Subcutaneous abdominal adipose tissue (tissue), 5 donors: Measurements from ENCODE around the gene CNNM4.

Source experiments
- H3K27ac ChIP-seq: one replicate; pipeline ENCODE4 v1.7.0; 2013; ENCODE audit warnings: low read depth, mild to moderate bottlenecking, inconsistent platforms, low read length, moderate library complexity
- H3K27me3 ChIP-seq, 5 donors: one replicate each; pipeline ENCODE4 v1.7.0; 2013; ENCODE audit warnings: low read length in 5 of 5, inconsistent platforms in 1 of 5; ENCODE audit not compliant: control insufficient read depth in 5 of 5, insufficient read depth in 4 of 5
- H3K36me3 ChIP-seq, 5 donors: one replicate each; pipeline ENCODE4 v1.7.0; 2013; ENCODE audit warnings: low read length in 5 of 5; ENCODE audit not compliant: control insufficient read depth in 5 of 5, insufficient read depth in 5 of 5
- H3K4me1 ChIP-seq, 5 donors: one replicate each; pipeline ENCODE4 v1.7.0; 2013; ENCODE audit warnings: low read length in 5 of 5, mild to moderate bottlenecking in 3 of 5, moderate library complexity in 1 of 5; ENCODE audit not compliant: control insufficient read depth in 5 of 5, insufficient read depth in 5 of 5
- H3K4me3 ChIP-seq, 5 donors: one replicate each; pipeline ENCODE4 v1.7.0; 2013; ENCODE audit warnings: low read length in 5 of 5, low read depth in 1 of 5
- H3K9ac ChIP-seq, 5 donors: one replicate each; pipeline ENCODE4 v1.7.0; 2013; ENCODE audit warnings: low read length in 5 of 5, mild to moderate bottlenecking in 4 of 5, moderate library complexity in 3 of 5
- H3K9me3 ChIP-seq, 5 donors: one replicate each; pipeline ENCODE4 v1.7.0; 2013; ENCODE audit warnings: low read length in 5 of 5; ENCODE audit not compliant: control insufficient read depth in 5 of 5
- donor health status: healthy.
- donor health status: healthy.
- donor health status: healthy.
- donor health status: healthy.
- donor health status: healthy.

Gene CNNM4

GRCh38 chr2:96828874-96829273 is 68.2 kb downstream of the CNNM4 start:
- H3K36me3 ChIP-seq, result peaks cover 0 to 89% (median 78%) of the 10 kb centered on the region in 5 donors
- no peak overlapping the region for H3K4me3 ChIP-seq
- H3K27ac ChIP-seq, result no peak overlapping the region

GRCh38 chr2:96830044-96830562 is 69.4 kb downstream of the CNNM4 start:
- Histone ChIP-seq H3K4me1 (peaks cover 0 to 13% (median 5%) of the 10 kb centered on the region in 5 donors), H3K36me3 (peaks cover 3 to 86% (median 80%) of the 10 kb centered on the region in 5 donors), H3K27me3 (no peaks in the 10 kb centered on the region), H3K9me3 (no peaks in the 10 kb centered on the region), H3K4me3 (no peak overlapping the region), H3K9ac (no peak overlapping the region), H3K27ac (no peak overlapping the region)

More at GRCh38 chr2:96828874-96829273, 68.2 kb downstream of the CNNM4 start:
- no peaks in the 10 kb centered on the region for H3K27me3 ChIP-seq
- H3K9me3 ChIP-seq, result no peaks in the 10 kb centered on the region
- peaks cover 0 to 13% (median 5%) of the 10 kb centered on the region in 5 donors for H3K4me1 ChIP-seq
- no peak overlapping the region for H3K9ac ChIP-seq

GRCh38 chr2:96831679-96832078 is 71.0 kb downstream of the CNNM4 start:
- no peak overlapping the region for H3K9ac ChIP-seq
- H3K9me3 ChIP-seq, result no peaks in the 10 kb centered on the region
- peaks cover 0 to 13% (median 5%) of the 10 kb centered on the region in 5 donors for H3K4me1 ChIP-seq
- peaks cover 3 to 74% (median 69%) of the 10 kb centered on the region in 5 donors for H3K36me3 ChIP-seq
- no peak overlapping the region for H3K4me3 ChIP-seq
- H3K27me3 ChIP-seq, result no peaks in the 10 kb centered on the region
- no peak overlapping the region for H3K27ac ChIP-seq

GRCh38 chr2:96832408-96832753 is 71.7 kb downstream of the CNNM4 start:
- H3K27me3 ChIP-seq, result no peaks in the 10 kb centered on the region
- H3K27ac ChIP-seq, result no peak overlapping the region
- no peak overlapping the region for H3K4me3 ChIP-seq
- no peak overlapping the region for H3K9ac ChIP-seq
- peaks cover 0 to 13% (median 5%) of the 10 kb centered on the region in 5 donors for H3K4me1 ChIP-seq
- H3K9me3 ChIP-seq, result no peaks in the 10 kb centered on the region
- peaks cover 5 to 70% (median 68%) of the 10 kb centered on the region in 5 donors for H3K36me3 ChIP-seq

GRCh38 chr2:96832754-96833507 is 72.2 kb downstream of the CNNM4 start:
- Histone ChIP-seq H3K9me3 (no peaks in the 10 kb centered on the region), H3K36me3 (peaks cover 5 to 70% (median 66%) of the 10 kb centered on the region in 5 donors), H3K27me3 (no peaks in the 10 kb centered on the region), H3K9ac (no peak overlapping the region), H3K4me1 (peaks cover 0 to 13% (median 5%) of the 10 kb centered on the region in 5 donors), H3K4me3 (no peak overlapping the region), H3K27ac (no peak overlapping the region)

- Histone ChIP-seq H3K9me3 (no peaks in the 10 kb centered on the region), H3K4me3 (no peak overlapping the region), H3K27ac (no peak overlapping the region), H3K27me3 (no peaks in the 10 kb centered on the region), H3K4me1 (peaks cover 0 to 24% (median 15%) of the 10 kb centered on the region in 5 donors), H3K9ac (no peak overlapping the region), H3K36me3 (peaks cover 5 to 53% (median 47%) of the 10 kb centered on the region in 5 donors)
Observed at GRCh38 chr2:96835830-96836229, 75.1 kb downstream of the CNNM4 start.

GRCh38 chr2:96837575-96837974 is 76.9 kb downstream of the CNNM4 start:
- Histone ChIP-seq H3K9me3 (no peaks in the 10 kb centered on the region), H3K27me3 (no peaks in the 10 kb centered on the region), H3K4me3 (no peak overlapping the region), H3K9ac (no peak overlapping the region), H3K27ac (no peak overlapping the region), H3K4me1 (peaks cover 0 to 17% (median 10%) of the 10 kb centered on the region in 5 donors), H3K36me3 (peaks cover 5 to 37% (median 29%) of the 10 kb centered on the region in 5 donors)

- Histone ChIP-seq H3K27me3 (no peaks in the 10 kb centered on the region), H3K4me1 (peaks cover 0 to 11% (median 8%) of the 10 kb centered on the region in 5 donors), H3K36me3 (peaks cover 5 to 28% (median 19%) of the 10 kb centered on the region in 5 donors), H3K4me3 (no peak overlapping the region), H3K9me3 (no peaks in the 10 kb centered on the region), H3K9ac (no peak overlapping the region), H3K27ac (no peak overlapping the region)
Observed at GRCh38 chr2:96838345-96839292, 77.9 kb downstream of the CNNM4 start.

GRCh38 chr2:96839293-96839874 is 78.7 kb downstream of the CNNM4 start:
- no peak overlapping the region for H3K9ac ChIP-seq
- H3K9me3 ChIP-seq, result no peaks in the 10 kb centered on the region
- H3K4me3 ChIP-seq, result peak overlapping the region in 1 of 5 donors; percentile 18
- H3K36me3 ChIP-seq, result peaks cover 5 to 27% (median 19%) of the 10 kb centered on the region in 5 donors
- H3K27me3 ChIP-seq, result no peaks in the 10 kb centered on the region
- H3K4me1 ChIP-seq, result peaks cover 0 to 11% (median 8%) of the 10 kb centered on the region in 5 donors
- H3K27ac ChIP-seq, result no peak overlapping the region
